Naive thymus-derived CD4-positive, alpha-beta T cell (primary cell): ENCODE measurements around the gene SLC22A2. TPM values are rescaled to one million over a fixed set of nuclear protein-coding genes. Genes with fewer than 3 reads are reported as not detected.
A peak's percentile ranks its signal among the peaks of the same experiment; 100 is the strongest.

Experiments used
- ATAC-seq: fragments of 150-1000 bp; cut with Tn5 transposase; 2 replicates; pipeline ENCODE4 v1.10.0; 2021; ENCODE audit warnings: mild to moderate bottlenecking, moderate library complexity
- CTCF ChIA-PET: fragments of 350-600 bp; sonication (Branson Sonifier 250); formaldehyde crosslinking; loops from one replicate; lab custom pipeline; 2021; ENCODE audit warnings: antibody characterized with exemption; lab: Charles Lee
- POLR2A ChIA-PET: fragments of 350-600 bp; sonication (Branson Sonifier 250); formaldehyde crosslinking; loops from one replicate; lab custom pipeline; 2021; ENCODE audit warnings: antibody characterized with exemption, inconsistent platforms; lab: Charles Lee
- DNase-seq, 9 donors: peaks; one replicate each; pipeline versions ENCODE4 v3.0.0 to v3.0.0-alpha.2; 2020 to 2022; ENCODE audit warnings: mixed read lengths in 1 of 9
- H3K27ac ChIP-seq: one replicate; pipeline ENCODE4 v1.7.0; 2013; ENCODE audit warnings: mild to moderate bottlenecking, low read depth, low read length, moderate library complexity
- H3K27me3 ChIP-seq, 2 donors: one replicate each; pipeline ENCODE4 v1.7.0; 2013; ENCODE audit warnings: low read length in 2 of 2, mild to moderate bottlenecking in 2 of 2, moderate library complexity in 2 of 2; ENCODE audit not compliant: control insufficient read depth in 2 of 2, insufficient read depth in 2 of 2
- H3K36me3 ChIP-seq, 3 experiments: 1 replicate in 2 of 3; 2 replicates in 1 of 3; pipeline ENCODE4 v1.7.0; 2013; ENCODE audit warnings: low read length in 3 of 3, mild to moderate bottlenecking in 3 of 3, moderate library complexity in 1 of 3; ENCODE audit not compliant: insufficient read depth in 3 of 3, control insufficient read depth in 2 of 3
- H3K4me1 ChIP-seq, 2 donors: one replicate each; pipeline ENCODE4 v1.7.0; 2013; ENCODE audit warnings: low read length in 2 of 2, mild to moderate bottlenecking in 2 of 2, moderate library complexity in 1 of 2; ENCODE audit not compliant: control insufficient read depth in 2 of 2, insufficient read depth in 2 of 2
- H3K4me3 ChIP-seq: 2 replicates; pipeline ENCODE4 v1.7.0; 2013; ENCODE audit warnings: mild to moderate bottlenecking, low read length
- H3K9me3 ChIP-seq, 3 experiments: 1 replicate in 2 of 3; 2 replicates in 1 of 3; pipeline ENCODE4 v1.7.0; 2013; ENCODE audit warnings: low read length in 3 of 3; ENCODE audit not compliant: control insufficient read depth in 2 of 3
- H3K27ac Mint-ChIP-seq, 9 donors: one replicate each; pipeline ENCODE4 v1.8.0; 2020 to 2022; ENCODE audit warnings: mixed read lengths in 9 of 9, mild to moderate bottlenecking in 8 of 9, moderate library complexity in 5 of 9, inconsistent platforms in 2 of 9
- H3K27me3 Mint-ChIP-seq, 5 donors: one replicate each; pipeline ENCODE4 v1.8.0; 2021 to 2022; ENCODE audit warnings: mixed read lengths in 5 of 5, mild to moderate bottlenecking in 1 of 5
- H3K36me3 Mint-ChIP-seq, 5 donors: one replicate each; pipeline ENCODE4 v1.8.0; 2020 to 2022; ENCODE audit warnings: mixed read lengths in 5 of 5, mild to moderate bottlenecking in 3 of 5, inconsistent platforms in 1 of 5
- H3K4me1 Mint-ChIP-seq, 7 donors: one replicate each; pipeline ENCODE4 v1.8.0; 2020 to 2022; ENCODE audit warnings: mixed read lengths in 7 of 7, mild to moderate bottlenecking in 3 of 7, inconsistent platforms in 1 of 7
- H3K4me3 Mint-ChIP-seq, 10 donors: one replicate each; pipeline ENCODE4 v1.8.0; 2020 to 2022; ENCODE audit warnings: mild to moderate bottlenecking in 10 of 10, mixed read lengths in 10 of 10, moderate library complexity in 6 of 10, inconsistent platforms in 2 of 10
- H3K9me3 Mint-ChIP-seq, 11 donors: one replicate each; pipeline ENCODE4 v1.8.0; 2020 to 2022; ENCODE audit warnings: mixed read lengths in 11 of 11, mild to moderate bottlenecking in 4 of 11, inconsistent platforms in 1 of 11, moderate library complexity in 1 of 11
- intact Hi-C, 2 donors: fragments of 100-400 bp; cut with micrococcal nuclease; formaldehyde crosslinking; loops; one replicate each; pipeline ENCODE4 v1.15.1; 2023
- polyA plus RNA-seq, 2 donors: library from polyadenylated mRNA; unstranded; fragments of 300-500 nt; fragmentation: Illumina TruSeq; gene quantifications; one replicate each; pipeline ENCODE4 v1.2.3, GENCODE V29; 2021
- total RNA-seq, 6 experiments: library from RNA in 5 of 6; stranded (reverse) in 5 of 6; gene quantifications; 1 replicate in 5 of 6; 2 replicates in 1 of 6; pipeline ENCODE4 v1.2.3 and lab custom pipeline; 2021 to 2026

Gene SLC22A2
- total and polyA plus RNA-seq, 7 experiments from 2014 or later = not detected

GRCh38 chr6:160177220-160177619 lies 81.4 kb downstream of the SLC22A2 start:
- no peaks in the 10 kb centered on the region for H3K27me3 ChIP-seq
- ChIA-PET POLR2A (no interaction called here), CTCF (no interaction called here)
- Mint-ChIP-seq H3K27me3 (peaks cover 10 to 20% (median 14%) of the 10 kb centered on the region in 5 donors), H3K36me3 (no peaks in the 10 kb centered on the region), H3K4me3 (no peak overlapping the region), H3K9me3 (peaks cover 0 to 2% (median 0%) of the 10 kb centered on the region in 11 donors), H3K4me1 (no peaks in the 10 kb centered on the region), H3K27ac (no peak overlapping the region)
- no peak overlapping the region for H3K27ac ChIP-seq
- DNase-seq (no peak), ATAC-seq (no peak)
- H3K36me3 ChIP-seq = no peaks in the 10 kb centered on the region
- no peaks in the 10 kb centered on the region for H3K9me3 ChIP-seq
- no peaks in the 10 kb centered on the region for H3K4me1 ChIP-seq
- intact Hi-C loops = no loop called here
- no peak overlapping the region for H3K4me3 ChIP-seq

- DNase-seq (no peak), ATAC-seq (no peak)
- Histone ChIP-seq H3K4me1 (no peaks in the 10 kb centered on the region), H3K9me3 (no peaks in the 10 kb centered on the region), H3K4me3 (no peak overlapping the region), H3K27ac (no peak overlapping the region), H3K27me3 (peaks cover 0 to 5% of the 10 kb centered on the region in 2 donors), H3K36me3 (no peaks in the 10 kb centered on the region)
- ChIA-PET POLR2A (no interaction called here), CTCF (interaction anchor here (0.5 kb wide), 1 partner anchor 337 kb away, joined by 4 read pairs; no protein-coding TSS in a partner anchor)
- Mint-ChIP-seq H3K4me1 (no peaks in the 10 kb centered on the region), H3K4me3 (no peak overlapping the region), H3K9me3 (peaks cover 0 to 3% (median 0%) of the 10 kb centered on the region in 11 donors), H3K27me3 (peaks cover 5 to 32% (median 23%) of the 10 kb centered on the region in 5 donors), H3K27ac (no peak overlapping the region), H3K36me3 (no peaks in the 10 kb centered on the region)
- intact Hi-C loops = no loop called here
These were observed 83.9 kb downstream of the SLC22A2 start for GRCh38 chr6:160174681-160175080.

- H3K4me1 Mint-ChIP-seq = no peaks in the 10 kb centered on the region
- H3K36me3 Mint-ChIP-seq = no peaks in the 10 kb centered on the region
- DNase-seq (no peak), ATAC-seq (no peak)
- intact Hi-C loops = no loop called here
- ChIA-PET POLR2A (no interaction called here), CTCF (interaction anchor here (0.5 kb wide), 1 partner anchor 338 kb away, joined by 4 read pairs; no protein-coding TSS in a partner anchor)
- Histone ChIP-seq H3K4me1 (no peaks in the 10 kb centered on the region), H3K36me3 (no peaks in the 10 kb centered on the region), H3K9me3 (no peaks in the 10 kb centered on the region), H3K4me3 (no peak overlapping the region), H3K27ac (no peak overlapping the region), H3K27me3 (peaks cover 0 to 5% of the 10 kb centered on the region in 2 donors)
- H3K27me3 Mint-ChIP-seq = peaks cover 5 to 32% (median 23%) of the 10 kb centered on the region in 5 donors
- no peak overlapping the region for H3K27ac Mint-ChIP-seq
- H3K4me3 Mint-ChIP-seq = no peak overlapping the region
- H3K9me3 Mint-ChIP-seq = peaks cover 0 to 3% (median 0%) of the 10 kb centered on the region in 11 donors
These were observed 84.7 kb downstream of the SLC22A2 start for GRCh38 chr6:160173806-160174527.

- intact Hi-C loops = no loop called here
- H3K9me3 Mint-ChIP-seq = peaks cover 0 to 3% (median 0%) of the 10 kb centered on the region in 11 donors
- no peaks in the 10 kb centered on the region for H3K36me3 Mint-ChIP-seq
These were observed 85.9 kb downstream of the SLC22A2 start for GRCh38 chr6:160172704-160173103.

GRCh38 chr6:160170018-160170680 lies 88.5 kb downstream of the SLC22A2 start:
- Mint-ChIP-seq H3K4me3 (no peak overlapping the region), H3K27ac (no peak overlapping the region), H3K9me3 (peaks cover 0 to 17% (median 2%) of the 10 kb centered on the region in 11 donors), H3K27me3 (peaks cover under 1 to 29% (median 19%) of the 10 kb centered on the region in 5 donors), H3K4me1 (no peaks in the 10 kb centered on the region), H3K36me3 (no peaks in the 10 kb centered on the region)
- Histone ChIP-seq H3K4me1 (no peaks in the 10 kb centered on the region), H3K27ac (no peak overlapping the region), H3K36me3 (no peaks in the 10 kb centered on the region), H3K27me3 (peaks cover 0 to 5% of the 10 kb centered on the region in 2 donors), H3K4me3 (no peak overlapping the region), H3K9me3 (no peaks in the 10 kb centered on the region)
- no peak for ATAC-seq
- intact Hi-C loops = no loop called here
- DNase-seq = no peak
- POLR2A ChIA-PET = no interaction called here
- CTCF ChIA-PET = no interaction called here

More at GRCh38 chr6:160172704-160173103, 85.9 kb downstream of the SLC22A2 start:
- Histone ChIP-seq H3K4me3 (no peak overlapping the region), H3K9me3 (no peaks in the 10 kb centered on the region), H3K4me1 (no peaks in the 10 kb centered on the region), H3K36me3 (no peaks in the 10 kb centered on the region), H3K27me3 (peaks cover 0 to 5% of the 10 kb centered on the region in 2 donors), H3K27ac (no peak overlapping the region)
- CTCF ChIA-PET = no interaction called here
- Mint-ChIP-seq H3K27ac (no peak overlapping the region), H3K27me3 (peaks cover 5 to 32% (median 16%) of the 10 kb centered on the region in 5 donors), H3K4me1 (no peaks in the 10 kb centered on the region), H3K4me3 (no peak overlapping the region)
- POLR2A ChIA-PET = no interaction called here
- ATAC-seq = no peak
- no peak for DNase-seq

- intact Hi-C loops = no loop called here
- Mint-ChIP-seq H3K9me3 (peaks cover 0 to 24% (median 4%) of the 10 kb centered on the region in 11 donors), H3K27ac (peak overlapping the region in 1 of 9 donors; percentile 36), H3K27me3 (peaks cover 0 to 29% (median 20%) of the 10 kb centered on the region in 5 donors), H3K4me1 (no peaks in the 10 kb centered on the region), H3K4me3 (no peak overlapping the region), H3K36me3 (no peaks in the 10 kb centered on the region)
- Histone ChIP-seq H3K36me3 (no peaks in the 10 kb centered on the region), H3K27me3 (peaks cover 0 to 5% of the 10 kb centered on the region in 2 donors), H3K4me1 (no peaks in the 10 kb centered on the region), H3K27ac (no peak overlapping the region), H3K4me3 (no peak overlapping the region), H3K9me3 (no peaks in the 10 kb centered on the region)
- no peak for ATAC-seq
- CTCF ChIA-PET = no interaction called here
- POLR2A ChIA-PET = no interaction called here
- DNase-seq = no peak
These were observed 90.8 kb downstream of the SLC22A2 start for GRCh38 chr6:160167604-160168399.
